Fibroblast of gingiva (primary cell): Measurements from ENCODE around the gene DNAH6.
A peak's percentile ranks its signal among the peaks of the same experiment; 100 is the strongest.

Experiments used
- DNase-seq: peaks from one replicate; pipeline ENCODE4 v3.0.0-alpha.2; 2011; ENCODE audit warnings: low read depth

DNAH6 gene

GRCh38 chr2:84629550-84629949, 113.3 kb downstream of the DNAH6 start:
- no peak for DNase-seq

- peak; percentile 25 for DNase-seq
Measured at GRCh38 chr2:84631047-84631446, 114.7 kb downstream of the DNAH6 start.

GRCh38 chr2:84631985-84632384, 115.7 kb downstream of the DNAH6 start:
- DNase-seq = no peak

- no peak for DNase-seq
Measured at GRCh38 chr2:84636080-84636971, 120.0 kb downstream of the DNAH6 start.

- DNase-seq = no peak
Measured at GRCh38 chr2:84639751-84640150, 123.5 kb downstream of the DNAH6 start.

GRCh38 chr2:84640411-84640810, 124.1 kb downstream of the DNAH6 start:
- DNase-seq = no peak

- no peak for DNase-seq
Measured at GRCh38 chr2:84641021-84641420, 124.7 kb downstream of the DNAH6 start.

GRCh38 chr2:84643991-84644390, 127.7 kb downstream of the DNAH6 start:
- DNase-seq = no peak

GRCh38 chr2:84646514-84646913, 130.2 kb downstream of the DNAH6 start:
- no peak for DNase-seq

- DNase-seq = no peak
Measured at GRCh38 chr2:84647267-84647666, 131.0 kb downstream of the DNAH6 start.

GRCh38 chr2:84649058-84649457, 132.8 kb downstream of the DNAH6 start:
- no peak for DNase-seq

- no peak for DNase-seq
Measured at GRCh38 chr2:84649487-84650142, 133.3 kb downstream of the DNAH6 start.

GRCh38 chr2:84652431-84652830, 136.1 kb downstream of the DNAH6 start:
- no peak for DNase-seq

GRCh38 chr2:84653302-84653701, 137.0 kb downstream of the DNAH6 start:
- DNase-seq = no peak

GRCh38 chr2:84654414-84654813, 138.1 kb downstream of the DNAH6 start:
- no peak for DNase-seq

GRCh38 chr2:84669122-84669521, 152.8 kb downstream of the DNAH6 start:
- DNase-seq = no peak

GRCh38 chr2:84674099-84674498, 157.8 kb downstream of the DNAH6 start:
- DNase-seq = no peak

GRCh38 chr2:84674586-84674985, 158.3 kb downstream of the DNAH6 start:
- no peak for DNase-seq

- peak; percentile 27 for DNase-seq
Measured at GRCh38 chr2:84676295-84676694, 160.0 kb downstream of the DNAH6 start.

GRCh38 chr2:84678214-84678613, 161.9 kb downstream of the DNAH6 start:
- no peak for DNase-seq

- DNase-seq = no peak
Measured at GRCh38 chr2:84686783-84687476, 170.6 kb downstream of the DNAH6 start.

- no peak for DNase-seq
Measured at GRCh38 chr2:84687498-84688149, 171.3 kb downstream of the DNAH6 start.
